Endodermal cell (in vitro differentiated cells): ENCODE results near the gene LINGO4. TPM values are rescaled to one million over a fixed set of nuclear protein-coding genes. Genes with fewer than 3 reads are reported as not detected.

Source experiments
- DNase-seq: peaks from one replicate; pipeline ENCODE4 v3.0.0-alpha.2; 2017
- H3K27ac ChIP-seq: 2 replicates; pipeline ENCODE4 v1.5.1; 2013; ENCODE audit warnings: mild to moderate bottlenecking, low read depth, low read length, moderate library complexity
- H3K27me3 ChIP-seq: 2 replicates; pipeline ENCODE4 v1.6.1; 2013; ENCODE audit warnings: mild to moderate bottlenecking, low read length, moderate library complexity; ENCODE audit not compliant: insufficient read depth, control insufficient read depth, poor library complexity, severe bottlenecking
- H3K36me3 ChIP-seq: 2 replicates; pipeline ENCODE4 v1.7.0; 2013; ENCODE audit warnings: mild to moderate bottlenecking, low read length, moderate library complexity; ENCODE audit not compliant: control insufficient read depth, insufficient read depth
- H3K4me1 ChIP-seq: one replicate; pipeline ENCODE4 v1.7.0; 2013; ENCODE audit warnings: low read length; ENCODE audit not compliant: control insufficient read depth, insufficient read depth
- H3K4me3 ChIP-seq: 2 replicates; pipeline ENCODE4 v1.5.1; 2013; ENCODE audit warnings: mild to moderate bottlenecking, low read length, moderate library complexity
- H3K9ac ChIP-seq: 2 replicates; pipeline ENCODE4 v1.6.1; 2013; ENCODE audit warnings: mild to moderate bottlenecking, low read length, moderate library complexity; ENCODE audit not compliant: poor library complexity, severe bottlenecking; ENCODE audit errors: extremely low read depth
- H3K9me3 ChIP-seq: 2 replicates; pipeline ENCODE4 v1.6.1; 2013; ENCODE audit warnings: mild to moderate bottlenecking, low read length, moderate library complexity; ENCODE audit not compliant: control insufficient read depth
- H3K27ac Mint-ChIP-seq: 2 replicates; pipeline ENCODE4 v1.8.0; 2020; ENCODE audit warnings: mixed read lengths
- H3K27me3 Mint-ChIP-seq: 2 replicates; pipeline ENCODE4 v1.8.0; 2021; ENCODE audit warnings: mild to moderate bottlenecking, mixed read lengths; ENCODE audit not compliant: insufficient read depth
- H3K36me3 Mint-ChIP-seq: 2 replicates; pipeline ENCODE4 v1.8.0; 2020; ENCODE audit warnings: low read depth, mixed read lengths
- H3K4me1 Mint-ChIP-seq: 2 replicates; pipeline ENCODE4 v1.8.0; 2020; ENCODE audit warnings: mixed read lengths
- H3K4me3 Mint-ChIP-seq: 2 replicates; pipeline ENCODE4 v1.8.0; 2020; ENCODE audit warnings: mild to moderate bottlenecking, moderate library complexity, mixed read lengths
- H3K9me3 Mint-ChIP-seq: 2 replicates; pipeline ENCODE4 v1.8.0; 2020; ENCODE audit warnings: mild to moderate bottlenecking, mixed read lengths
- WGBS, 2 experiments: methylation state at CpG; one replicate each; pipeline versions ENCODE4 v1.1.5 to v1.1.7; 2013; ENCODE audit warnings: missing lambda C conversion rate in 2 of 2, mixed read lengths in 1 of 2; ENCODE audit not compliant: insufficient coverage in 1 of 2, insufficient read length in 1 of 2; 5-methylcytosine and 5-hydroxymethylcytosine counted together
- total RNA-seq, 2 donors: library from RNA; stranded (reverse); fragmentation: NEBNext Ultra II Directional in 1 of 2; extraction: Animal tissue kit (Norgen Biotek cat#: 25700) in 1 of 2; gene quantifications; 2 replicates in 1 of 2; 3 replicates in 1 of 2; pipeline ENCODE4 v1.2.1, GENCODE V29; 2021
- TF ChIP-seq, protein P1 (sequence below): fragments of 200-600 bp; sonication (generic); conservative IDR thresholded peaks from 2 replicates; pipeline ENCODE4 v1.5.0; 2021; ENCODE audit warnings: antibody characterized with exemption, mild to moderate bottlenecking

LINGO4 gene
- total RNA-seq, 2 donors from 2014 or later = not detected

DNA sequence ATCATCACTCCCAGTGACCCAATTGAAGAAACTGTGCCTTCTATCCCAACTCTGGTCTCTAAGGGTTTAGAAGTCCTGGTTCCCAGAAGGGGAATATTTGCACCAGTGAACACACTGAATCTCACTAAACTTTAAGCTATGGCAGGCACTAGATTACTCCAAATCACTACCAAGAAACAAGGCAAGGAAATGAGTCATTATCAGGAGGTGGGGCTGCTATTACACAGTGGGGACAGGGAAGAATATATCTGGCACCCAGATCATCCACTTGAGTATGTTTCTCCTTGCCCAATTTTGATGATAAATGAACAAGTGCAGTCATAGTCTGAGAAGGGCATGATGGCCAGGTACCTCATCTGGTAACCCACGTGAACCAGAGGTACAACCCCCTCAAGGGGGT is 48.9 kb downstream of the LINGO4 start:
- WGBS, 2 experiments = 68 to 86% methylated on average over 1 of the region's 1 CpG
- Histone ChIP-seq H3K4me3 (no peak overlapping the region), H3K27me3 (no peaks in the 10 kb centered on the region), H3K9ac (no peak overlapping the region), H3K27ac (no peak overlapping the region), H3K4me1 (no peaks in the 10 kb centered on the region), H3K9me3 (no peaks in the 10 kb centered on the region), H3K36me3 (peaks cover 30% of the 10 kb centered on the region)
- Mint-ChIP-seq H3K36me3 (peaks cover 21% of the 10 kb centered on the region), H3K9me3 (no peaks in the 10 kb centered on the region), H3K27me3 (peaks cover 3% of the 10 kb centered on the region), H3K4me3 (no peak overlapping the region), H3K27ac (no peak overlapping the region), H3K4me1 (no peaks in the 10 kb centered on the region)
- TF ChIP-seq, protein P1, sequence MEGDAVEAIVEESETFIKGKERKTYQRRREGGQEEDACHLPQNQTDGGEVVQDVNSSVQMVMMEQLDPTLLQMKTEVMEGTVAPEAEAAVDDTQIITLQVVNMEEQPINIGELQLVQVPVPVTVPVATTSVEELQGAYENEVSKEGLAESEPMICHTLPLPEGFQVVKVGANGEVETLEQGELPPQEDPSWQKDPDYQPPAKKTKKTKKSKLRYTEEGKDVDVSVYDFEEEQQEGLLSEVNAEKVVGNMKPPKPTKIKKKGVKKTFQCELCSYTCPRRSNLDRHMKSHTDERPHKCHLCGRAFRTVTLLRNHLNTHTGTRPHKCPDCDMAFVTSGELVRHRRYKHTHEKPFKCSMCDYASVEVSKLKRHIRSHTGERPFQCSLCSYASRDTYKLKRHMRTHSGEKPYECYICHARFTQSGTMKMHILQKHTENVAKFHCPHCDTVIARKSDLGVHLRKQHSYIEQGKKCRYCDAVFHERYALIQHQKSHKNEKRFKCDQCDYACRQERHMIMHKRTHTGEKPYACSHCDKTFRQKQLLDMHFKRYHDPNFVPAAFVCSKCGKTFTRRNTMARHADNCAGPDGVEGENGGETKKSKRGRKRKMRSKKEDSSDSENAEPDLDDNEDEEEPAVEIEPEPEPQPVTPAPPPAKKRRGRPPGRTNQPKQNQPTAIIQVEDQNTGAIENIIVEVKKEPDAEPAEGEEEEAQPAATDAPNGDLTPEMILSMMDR = no peak
- no peak for DNase-seq

Other genes with a start within 250 kb of the LINGO4 start
- gene SNX27, start 193.4 kb downstream of the LINGO4 start, total RNA-seq = 10 to 100 TPM; 41.2 to 47.3 TPM
- under 1 TPM; 0.24 to 0.40 TPM for gene CELF3, start 88.6 kb downstream of the LINGO4 start, total RNA-seq
- gene RIIAD1, start 83.9 kb downstream of the LINGO4 start, total RNA-seq = not detected
- gene MRPL9, start 41.9 kb downstream of the LINGO4 start, total RNA-seq = 10 to 100 TPM; 86.3 to 98.0 TPM
- 10 to 100 TPM; 14.9 to 15.0 TPM for gene TDRKH, start 14.9 kb downstream of the LINGO4 start, total RNA-seq
- not detected for gene RORC, start 26.4 kb upstream of the LINGO4 start, total RNA-seq
- under 1 TPM; 0.44 to 0.82 TPM for gene C2CD4D, start 34.4 kb upstream of the LINGO4 start, total RNA-seq
- not detected for gene THEM5, start 48.3 kb upstream of the LINGO4 start, total RNA-seq
- 10 to 100 TPM; 12.2 to 14.3 TPM for gene THEM4, start 104.1 kb upstream of the LINGO4 start, total RNA-seq
- gene S100A10, start 188.4 kb upstream of the LINGO4 start, total RNA-seq = 100 to 1,000 TPM; 352 to 880 TPM
- gene S100A11, start 231.6 kb upstream of the LINGO4 start, total RNA-seq = 100 to 1,000 TPM; 163 to 248 TPM